Body of pancreas (tissue), 4 donors: ENCODE data around the gene DST. TPM values are rescaled to one million over a fixed set of nuclear protein-coding genes. Genes with fewer than 3 reads are reported as not detected.
A peak's percentile ranks its signal among the peaks of the same experiment; 100 is the strongest.
"Not testable (repeated sequence)": the region's sequence is repeated elsewhere in the genome, so short reads cannot be mapped to it uniquely, and the experiment has no call there.

Experiments used
- ATAC-seq: fragments of 150-250 bp; one replicate; pipeline ENCODE4 v1.9.1; 2016
- DNase-seq, 4 donors: peaks; one replicate each; pipeline ENCODE4 v3.0.0-alpha.2; 2019
- H3K27ac ChIP-seq, 4 donors: fragments of 200-600 bp; sonication (generic); 1 replicate in 3 of 4; 2 replicates in 1 of 4; pipeline versions ENCODE4 v1.5.1 to v1.6.1; 2016 to 2019; ENCODE audit warnings: mild to moderate bottlenecking in 1 of 4, mixed read lengths in 1 of 4, moderate library complexity in 1 of 4
- H3K27me3 ChIP-seq, 2 donors: fragments of 200-600 bp; sonication (generic); one replicate each; pipeline ENCODE4 v1.6.0; 2016; ENCODE audit warnings: mild to moderate bottlenecking in 1 of 2
- H3K36me3 ChIP-seq, 2 donors: fragments of 200-600 bp; sonication (generic); replicated peaks in 1 of 2; 2 replicates each; pipeline ENCODE4 v1.5.1; 2016; ENCODE audit warnings: low read depth in 2 of 2; ENCODE audit not compliant: insufficient read depth in 1 of 2
- H3K4me1 ChIP-seq: fragments of 200-600 bp; sonication (generic); one replicate; pipeline ENCODE4 v1.6.0; 2016
- H3K4me3 ChIP-seq, 2 donors: fragments of 200-600 bp; sonication (generic); 1 replicate in 1 of 2; 2 replicates in 1 of 2; pipeline ENCODE4 v1.5.1; 2016 to 2019
- H3K9me3 ChIP-seq, 3 donors: fragments of 200-600 bp; sonication (generic); 1 replicate in 2 of 3; 2 replicates in 1 of 3; pipeline ENCODE4 v1.5.1; 2016
- POLR2A ChIP-seq, 3 donors: fragments of 450-650 bp; IDR thresholded peaks; one replicate each; pipeline ENCODE4 v1.6.1; 2016; ENCODE audit warnings: antibody characterized with exemption in 3 of 3, mild to moderate bottlenecking in 2 of 3
- WGBS, 2 donors: methylation state at CpG; one replicate each; pipeline ENCODE4 v1.1.5; 2017; 5-methylcytosine and 5-hydroxymethylcytosine counted together
- intact Hi-C: fragments of 100-400 bp; cut with DNase I; formaldehyde crosslinking; loops from one replicate; pipeline ENCODE4 v1.15.1; 2023
- total RNA-seq, 2 donors: library from RNA; depleted of rRNA; stranded (reverse); fragments of >200 nt; gene quantifications; one replicate each; pipeline ENCODE4 v1.1.0, GENCODE V29; 2016
- TF ChIP-seq, protein P1 (sequence below), 7 experiments: fragments of 450-650 bp in 4 of 7; fragments of 200-600 bp in 3 of 7; sonication (generic) in 3 of 7; IDR thresholded peaks; one replicate each; pipeline ENCODE4 v1.5.1; 2016 to 2019; ENCODE audit warnings: antibody characterized with exemption in 7 of 7

Gene DST
- total RNA-seq, 2 donors from 2014 or later: 105 to 117 TPM

DNA sequence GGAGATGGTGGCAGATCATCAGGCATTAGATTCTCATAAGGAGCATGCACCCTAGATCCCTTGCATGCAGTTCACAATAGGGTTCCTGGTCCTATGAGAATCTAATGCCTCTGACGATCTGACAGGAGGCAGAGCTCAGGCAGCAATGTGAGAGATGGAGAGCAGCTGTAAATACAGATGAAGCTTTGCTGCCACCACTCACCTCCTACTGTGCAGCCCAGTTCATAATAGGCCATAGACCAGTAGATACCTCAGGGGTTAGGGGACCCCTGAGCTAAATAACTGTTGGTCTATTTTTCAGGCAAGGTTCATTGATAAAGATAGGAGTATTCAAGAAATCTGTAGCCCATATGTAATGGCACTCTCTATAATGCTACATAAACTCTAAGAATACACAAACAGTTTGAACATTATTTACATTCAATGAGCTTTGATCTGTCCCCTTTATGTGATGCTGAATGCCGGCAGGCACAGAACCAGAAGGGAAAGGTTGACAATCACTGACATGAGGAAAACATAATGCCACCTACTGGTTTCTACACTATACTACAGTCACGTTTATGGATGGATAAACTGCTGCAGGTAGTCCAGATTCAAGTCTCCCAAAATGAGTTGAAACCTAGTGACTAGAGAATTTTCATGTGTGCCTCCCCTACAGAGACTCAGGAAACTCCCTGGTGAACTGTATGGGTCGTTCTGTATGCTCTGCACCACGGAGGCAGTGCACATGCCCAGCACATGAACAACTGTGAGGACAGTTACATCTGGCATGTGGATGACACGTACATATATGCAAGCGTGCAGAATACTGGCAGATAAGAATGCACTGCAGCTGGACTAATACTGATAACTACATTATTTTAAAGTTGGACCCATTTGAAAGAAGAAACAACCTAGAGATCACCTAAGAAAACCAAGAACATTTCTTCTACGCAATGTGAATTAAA is 72.0 kb downstream of the DST start:
- Histone ChIP-seq H3K27me3 (no peaks in the 10 kb centered on the region), H3K9me3 (no peaks in the 10 kb centered on the region), H3K36me3 (no peaks in the 10 kb centered on the region), H3K4me1 (no peaks in the 10 kb centered on the region), H3K27ac (no peak overlapping the region), H3K4me3 (no peak overlapping the region)
- TF ChIP-seq, protein P1, sequence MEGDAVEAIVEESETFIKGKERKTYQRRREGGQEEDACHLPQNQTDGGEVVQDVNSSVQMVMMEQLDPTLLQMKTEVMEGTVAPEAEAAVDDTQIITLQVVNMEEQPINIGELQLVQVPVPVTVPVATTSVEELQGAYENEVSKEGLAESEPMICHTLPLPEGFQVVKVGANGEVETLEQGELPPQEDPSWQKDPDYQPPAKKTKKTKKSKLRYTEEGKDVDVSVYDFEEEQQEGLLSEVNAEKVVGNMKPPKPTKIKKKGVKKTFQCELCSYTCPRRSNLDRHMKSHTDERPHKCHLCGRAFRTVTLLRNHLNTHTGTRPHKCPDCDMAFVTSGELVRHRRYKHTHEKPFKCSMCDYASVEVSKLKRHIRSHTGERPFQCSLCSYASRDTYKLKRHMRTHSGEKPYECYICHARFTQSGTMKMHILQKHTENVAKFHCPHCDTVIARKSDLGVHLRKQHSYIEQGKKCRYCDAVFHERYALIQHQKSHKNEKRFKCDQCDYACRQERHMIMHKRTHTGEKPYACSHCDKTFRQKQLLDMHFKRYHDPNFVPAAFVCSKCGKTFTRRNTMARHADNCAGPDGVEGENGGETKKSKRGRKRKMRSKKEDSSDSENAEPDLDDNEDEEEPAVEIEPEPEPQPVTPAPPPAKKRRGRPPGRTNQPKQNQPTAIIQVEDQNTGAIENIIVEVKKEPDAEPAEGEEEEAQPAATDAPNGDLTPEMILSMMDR (IDR thresholded peaks at IDR 0.05): peak; percentile 15 to 64 (median 58)
- TF ChIP-seq POLR2A (IDR thresholded peaks at IDR 0.05): no peak
- WGBS, 2 donors: 36 to 48% methylated on average over 8 of the region's 8 CpGs
- ATAC-seq: peak; percentile 62
- intact Hi-C loops: no loop called here
- peak in 2 of 4 donors; percentile 13 to 16 for DNase-seq

GRCh38 chr6:56567501-56567900 is 75.2 kb downstream of the DST start:
- DNase-seq (no peak), ATAC-seq (no peak)
- Histone ChIP-seq H3K27ac (no peak overlapping the region), H3K27me3 (no peaks in the 10 kb centered on the region), H3K36me3 (no peaks in the 10 kb centered on the region), H3K4me3 (no peak overlapping the region), H3K9me3 (no peaks in the 10 kb centered on the region), H3K4me1 (no peaks in the 10 kb centered on the region)
- TF ChIP-seq, protein P1 (IDR thresholded peaks at IDR 0.05): no peak
- no peak for TF ChIP-seq POLR2A (IDR thresholded peaks at IDR 0.05)
- intact Hi-C loops: no loop called here

DNA sequence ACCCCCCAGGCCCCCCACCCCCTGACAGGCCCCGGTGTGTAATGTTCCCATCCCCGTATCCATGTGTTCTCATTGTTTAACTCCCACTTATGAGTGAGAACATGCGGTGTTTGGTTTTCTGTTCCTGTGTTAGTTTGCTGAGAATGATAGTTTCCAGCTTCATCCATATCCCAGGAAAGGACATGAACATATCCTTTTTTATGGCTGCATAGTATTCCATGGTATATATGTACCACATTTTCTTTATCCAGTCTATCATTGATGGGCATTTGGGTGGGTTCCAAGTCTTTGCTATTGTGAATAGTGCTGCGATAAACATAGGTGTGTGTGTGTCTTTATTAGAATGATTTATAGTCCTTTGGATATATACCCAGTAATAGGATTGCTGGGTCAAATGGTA is 80.0 kb downstream of the DST start:
- H3K4me3 ChIP-seq, DNase-seq, H3K27me3 ChIP-seq, H3K36me3 ChIP-seq, H3K4me1 ChIP-seq, H3K9me3 ChIP-seq, ATAC-seq, intact Hi-C loops, H3K27ac ChIP-seq: not testable (repeated sequence)
- WGBS, 2 donors: 94 to 98% methylated on average over 4 of the region's 4 CpGs

GRCh38 chr6:56556751-56557540 is 85.7 kb downstream of the DST start:
- no peak overlapping the region for H3K4me3 ChIP-seq
- no peak for TF ChIP-seq POLR2A (IDR thresholded peaks at IDR 0.05)
- TF ChIP-seq, protein P1 (IDR thresholded peaks at IDR 0.05): no peak
- H3K9me3 ChIP-seq: no peaks in the 10 kb centered on the region
- intact Hi-C loops: no loop called here
- no peak for ATAC-seq
- no peak overlapping the region for H3K27ac ChIP-seq
- no peaks in the 10 kb centered on the region for H3K27me3 ChIP-seq
- DNase-seq: no peak
- H3K4me1 ChIP-seq: no peaks in the 10 kb centered on the region
- WGBS, 2 donors: 62 to 63% methylated on average over 1 of the region's 1 CpG
- no peaks in the 10 kb centered on the region for H3K36me3 ChIP-seq

DNA sequence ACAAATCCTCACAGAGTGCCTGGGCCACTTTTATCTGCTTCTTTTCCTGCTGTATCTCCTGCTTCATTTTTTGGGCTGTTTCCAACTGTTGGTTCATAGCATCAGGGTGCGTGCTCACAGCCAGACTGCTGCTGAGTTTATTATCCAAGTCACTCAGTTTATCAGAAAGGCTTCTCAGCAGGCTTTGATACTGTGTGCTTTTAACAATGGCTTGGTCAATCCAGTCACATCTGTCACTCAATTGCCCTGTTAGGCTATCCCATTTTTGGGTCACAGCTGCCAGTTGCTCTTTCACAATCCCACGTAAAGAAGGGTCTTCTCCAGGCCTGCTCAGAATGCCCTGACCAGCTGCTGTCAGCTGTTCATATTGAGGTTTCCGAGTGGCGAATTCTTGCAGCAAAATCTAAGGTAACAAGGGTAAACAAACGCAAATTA is 87.2 kb downstream of the DST start:
- no peaks in the 10 kb centered on the region for H3K4me1 ChIP-seq
- no peak for ATAC-seq

More for the DNA sequence above, 87.2 kb downstream of the DST start:
- H3K27me3 ChIP-seq: no peaks in the 10 kb centered on the region
- H3K9me3 ChIP-seq: no peaks in the 10 kb centered on the region
- no peaks in the 10 kb centered on the region for H3K36me3 ChIP-seq
- no peak overlapping the region for H3K27ac ChIP-seq
- H3K4me3 ChIP-seq: no peak overlapping the region
- no peak for DNase-seq
- intact Hi-C loops: no loop called here
- TF ChIP-seq POLR2A (IDR thresholded peaks at IDR 0.05): no peak
- TF ChIP-seq, protein P1 (IDR thresholded peaks at IDR 0.05): no peak
- whole genome bisulfite sequencing, 2 donors: 62 to 76% methylated on average over 5 of the region's 5 CpGs
